HG02885 (cell line): ENCODE data around the gene STARD3.

Source experiments
- ATAC-seq: cut with Tn5 transposase; IDR thresholded peaks from one replicate; pipeline ENCODE4 v1.9.1; 2021; ENCODE audit warnings: mild to moderate bottlenecking; ENCODE audit not compliant: unreplicated experiment, poor library complexity

The STARD3 gene

DNA sequence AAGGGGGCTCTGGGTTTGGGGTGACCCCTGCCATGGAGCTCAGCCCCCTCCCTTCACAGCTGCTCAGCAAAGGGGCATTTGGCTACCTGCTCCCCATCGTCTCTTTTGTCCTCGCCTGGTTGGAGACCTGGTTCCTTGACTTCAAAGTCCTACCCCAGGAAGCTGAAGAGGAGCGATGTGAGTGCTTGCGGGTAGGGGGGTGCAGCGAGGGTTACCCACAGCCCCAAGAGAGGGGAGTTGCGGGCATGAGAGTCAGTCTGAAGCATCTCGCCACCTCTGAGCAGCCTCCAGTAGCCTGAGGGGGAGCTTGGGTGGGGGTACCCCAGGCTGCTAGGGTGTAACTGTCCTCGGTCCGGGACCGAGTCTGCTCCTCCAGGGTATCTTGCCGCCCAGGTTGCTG, 21.4 kb downstream of the STARD3 start:
- ATAC-seq = no peak

DNA sequence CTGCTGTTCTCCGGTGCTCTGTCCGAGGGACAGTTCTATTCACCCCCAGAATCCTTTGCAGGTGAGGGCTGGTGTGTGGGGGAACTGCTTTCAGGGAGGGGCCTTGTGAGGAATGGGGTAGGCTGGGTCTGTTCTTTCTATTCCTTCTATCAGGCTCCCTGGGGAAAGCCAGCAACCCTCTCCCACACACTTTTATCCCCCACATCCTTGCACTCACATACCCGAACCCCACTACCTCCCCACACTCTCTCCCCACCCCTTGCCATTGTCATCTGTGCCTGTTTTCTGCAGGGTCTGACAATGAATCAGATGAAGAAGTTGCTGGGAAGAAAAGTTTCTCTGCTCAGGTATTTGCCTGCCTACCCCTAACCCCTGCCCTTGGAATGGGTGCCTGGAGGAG, 21.8 kb downstream of the STARD3 start:
- ATAC-seq = no peak

DNA sequence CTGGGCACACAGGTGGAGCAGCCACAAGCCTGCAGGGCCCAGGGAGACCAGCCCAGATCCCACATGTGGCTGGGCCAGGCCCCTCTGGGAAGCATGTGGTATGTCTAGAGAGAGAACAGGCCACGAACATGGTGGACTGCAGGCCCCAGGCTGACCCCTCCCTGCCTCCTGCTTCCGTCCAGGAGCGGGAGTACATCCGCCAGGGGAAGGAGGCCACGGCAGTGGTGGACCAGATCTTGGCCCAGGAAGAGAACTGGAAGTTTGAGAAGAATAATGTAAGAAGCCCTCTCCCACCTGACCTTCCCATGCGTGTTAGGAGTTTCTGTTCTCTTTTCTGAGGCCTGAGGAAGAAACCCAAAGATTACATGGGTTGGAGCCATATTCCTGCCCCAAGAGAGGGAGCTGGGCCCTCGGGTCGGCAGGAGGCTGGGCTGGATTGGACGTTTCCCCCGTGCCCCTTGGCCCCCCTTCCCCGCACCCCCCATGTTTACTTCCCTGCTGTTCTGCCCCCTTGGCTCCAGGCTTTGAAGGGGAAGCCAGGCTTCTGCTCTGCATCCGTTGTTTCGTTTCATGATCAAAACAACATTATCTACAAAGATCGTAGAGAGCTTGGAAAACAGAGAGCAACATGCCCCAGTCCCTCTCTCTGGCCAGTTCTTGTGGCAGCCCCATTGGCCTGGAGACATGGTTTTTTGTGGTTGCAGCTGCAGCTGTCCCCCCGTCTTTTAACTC, 22.5 kb downstream of the STARD3 start:
- ATAC-seq = no peak

DNA sequence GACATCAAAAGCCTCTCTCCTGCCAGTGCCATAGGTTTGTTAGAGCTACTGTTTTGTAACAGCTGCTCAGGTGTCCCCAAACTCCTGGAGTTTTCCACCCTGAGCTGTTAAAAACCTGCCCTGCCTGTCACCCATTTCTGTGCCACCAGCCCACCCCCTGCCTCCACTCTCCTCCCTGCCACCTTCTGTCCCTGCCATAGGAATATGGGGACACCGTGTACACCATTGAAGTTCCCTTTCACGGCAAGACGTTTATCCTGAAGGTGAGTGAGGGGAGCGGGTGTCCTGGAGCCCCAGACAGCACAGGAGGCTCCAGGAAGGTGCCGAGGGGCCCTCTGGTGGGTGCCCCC, 23.0 kb downstream of the STARD3 start:
- ATAC-seq = no peak

DNA sequence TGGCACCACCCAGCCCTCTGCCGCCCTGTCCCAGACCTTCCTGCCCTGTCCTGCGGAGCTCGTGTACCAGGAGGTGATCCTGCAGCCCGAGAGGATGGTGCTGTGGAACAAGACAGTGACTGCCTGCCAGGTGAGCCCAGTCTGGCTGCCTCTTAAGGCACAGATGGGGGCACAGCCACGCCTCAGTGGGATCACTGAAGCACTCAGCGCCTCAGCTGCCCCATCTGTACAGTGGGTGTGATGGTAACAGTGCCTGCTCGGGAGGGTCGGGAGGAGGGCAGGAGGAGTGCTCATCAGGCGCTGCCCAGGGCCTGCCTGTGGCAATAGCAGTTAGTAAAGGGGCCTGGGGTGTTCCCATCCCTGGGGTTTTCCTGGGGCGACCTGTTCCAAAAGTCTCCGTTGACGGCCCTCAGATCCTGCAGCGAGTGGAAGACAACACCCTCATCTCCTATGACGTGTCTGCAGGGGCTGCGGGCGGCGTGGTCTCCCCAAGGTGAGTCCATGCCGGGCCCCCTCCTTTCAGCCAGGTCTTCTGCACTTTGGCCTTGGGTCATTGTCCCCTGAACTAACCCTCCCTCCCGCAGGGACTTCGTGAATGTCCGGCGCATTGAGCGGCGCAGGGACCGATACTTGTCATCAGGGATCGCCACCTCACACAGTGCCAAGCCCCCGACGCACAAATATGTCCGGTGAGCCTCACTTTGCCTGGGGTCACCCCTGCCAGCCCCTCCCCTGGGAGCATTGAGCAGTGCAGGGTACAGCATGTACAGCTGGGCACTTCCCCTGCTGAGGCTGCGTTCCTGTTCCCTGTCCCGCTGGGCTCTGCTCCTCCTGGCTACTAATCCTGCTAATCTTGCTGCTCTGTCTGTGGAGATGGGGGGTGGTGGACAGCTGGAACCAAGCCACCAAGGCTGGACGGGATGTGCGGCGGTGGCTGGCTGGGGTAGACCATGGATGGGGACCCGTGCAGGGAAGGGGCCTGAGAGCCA, 23.7 kb downstream of the STARD3 start:
- ATAC-seq = no peak

DNA sequence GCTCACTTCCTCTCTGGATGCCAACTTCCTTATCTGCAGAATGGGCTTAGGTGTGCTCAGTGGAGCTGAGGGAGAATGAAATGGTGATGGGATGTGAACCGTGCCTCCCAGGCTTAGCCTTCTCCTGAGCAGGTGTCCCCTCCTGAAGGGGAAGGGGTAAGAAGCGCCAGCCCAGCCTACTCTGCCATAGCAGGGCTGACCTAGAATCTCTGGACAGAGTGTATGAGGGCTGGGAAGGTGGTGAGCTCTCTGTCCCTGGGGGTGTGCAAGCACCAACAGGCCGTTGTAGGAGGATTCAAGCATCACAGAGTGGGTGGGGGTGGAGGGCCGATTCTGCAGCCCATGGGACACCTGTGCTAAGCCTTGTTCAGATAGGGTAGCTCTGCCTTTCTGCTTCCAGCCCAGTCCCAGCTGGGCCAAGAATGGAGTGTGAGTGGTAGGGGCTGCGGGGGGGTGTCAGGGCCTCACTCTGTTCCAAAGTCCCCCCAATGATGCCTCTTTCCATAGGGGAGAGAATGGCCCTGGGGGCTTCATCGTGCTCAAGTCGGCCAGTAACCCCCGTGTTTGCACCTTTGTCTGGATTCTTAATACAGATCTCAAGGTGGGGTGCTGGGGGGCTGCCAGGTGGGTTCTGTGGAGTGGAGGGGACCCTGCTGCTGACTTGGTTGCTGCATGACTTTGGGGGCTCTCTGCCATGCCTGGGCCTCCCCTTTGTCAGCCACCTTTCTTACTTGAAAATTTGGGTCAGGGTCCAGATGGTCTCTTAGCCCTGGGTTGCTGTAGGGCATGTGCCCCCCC, 25.0 kb downstream of the STARD3 start:
- ATAC-seq = no peak

DNA sequence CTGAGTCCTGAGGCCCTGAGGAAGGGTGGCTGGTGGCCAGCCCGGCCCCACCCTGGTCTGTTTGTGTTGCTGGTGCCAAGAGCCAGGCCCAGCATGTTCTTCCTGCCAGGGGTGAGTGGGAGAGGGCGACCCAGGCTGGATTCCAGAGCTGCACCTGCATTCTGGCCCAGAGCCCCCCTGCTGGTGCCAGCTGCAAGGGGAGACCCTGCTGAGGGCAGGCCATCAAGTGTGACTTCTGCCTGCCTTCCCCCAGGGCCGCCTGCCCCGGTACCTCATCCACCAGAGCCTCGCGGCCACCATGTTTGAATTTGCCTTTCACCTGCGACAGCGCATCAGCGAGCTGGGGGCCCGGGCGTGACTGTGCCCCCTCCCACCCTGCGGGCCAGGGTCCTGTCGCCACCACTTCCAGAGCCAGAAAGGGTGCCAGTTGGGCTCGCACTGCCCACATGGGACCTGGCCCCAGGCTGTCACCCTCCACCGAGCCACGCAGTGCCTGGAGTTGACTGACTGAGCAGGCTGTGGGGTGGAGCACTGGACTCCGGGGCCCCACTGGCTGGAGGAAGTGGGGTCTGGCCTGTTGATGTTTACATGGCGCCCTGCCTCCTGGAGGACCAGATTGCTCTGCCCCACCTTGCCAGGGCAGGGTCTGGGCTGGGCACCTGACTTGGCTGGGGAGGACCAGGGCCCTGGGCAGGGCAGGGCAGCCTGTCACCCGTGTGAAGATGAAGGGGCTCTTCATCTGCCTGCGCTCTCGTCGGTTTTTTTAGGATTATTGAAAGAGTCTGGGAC, 25.8 kb downstream of the STARD3 start:
- no peak for ATAC-seq

DNA sequence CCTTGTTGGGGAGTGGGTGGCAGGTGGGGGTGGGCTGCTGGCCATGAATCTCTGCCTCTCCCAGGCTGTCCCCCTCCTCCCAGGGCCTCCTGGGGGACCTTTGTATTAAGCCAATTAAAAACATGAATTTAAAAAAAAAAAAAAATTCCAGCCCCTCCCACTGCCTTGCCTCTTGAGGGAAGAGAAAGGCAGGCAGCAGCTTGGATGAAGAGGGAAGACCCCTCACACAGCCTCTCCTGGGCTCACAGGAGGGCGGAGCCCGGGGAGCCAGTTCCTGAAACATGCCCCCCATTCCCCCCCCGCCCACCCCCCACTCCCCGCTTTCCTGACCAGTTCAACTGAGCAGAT, 26.4 kb downstream of the STARD3 start:
- no peak for ATAC-seq

DNA sequence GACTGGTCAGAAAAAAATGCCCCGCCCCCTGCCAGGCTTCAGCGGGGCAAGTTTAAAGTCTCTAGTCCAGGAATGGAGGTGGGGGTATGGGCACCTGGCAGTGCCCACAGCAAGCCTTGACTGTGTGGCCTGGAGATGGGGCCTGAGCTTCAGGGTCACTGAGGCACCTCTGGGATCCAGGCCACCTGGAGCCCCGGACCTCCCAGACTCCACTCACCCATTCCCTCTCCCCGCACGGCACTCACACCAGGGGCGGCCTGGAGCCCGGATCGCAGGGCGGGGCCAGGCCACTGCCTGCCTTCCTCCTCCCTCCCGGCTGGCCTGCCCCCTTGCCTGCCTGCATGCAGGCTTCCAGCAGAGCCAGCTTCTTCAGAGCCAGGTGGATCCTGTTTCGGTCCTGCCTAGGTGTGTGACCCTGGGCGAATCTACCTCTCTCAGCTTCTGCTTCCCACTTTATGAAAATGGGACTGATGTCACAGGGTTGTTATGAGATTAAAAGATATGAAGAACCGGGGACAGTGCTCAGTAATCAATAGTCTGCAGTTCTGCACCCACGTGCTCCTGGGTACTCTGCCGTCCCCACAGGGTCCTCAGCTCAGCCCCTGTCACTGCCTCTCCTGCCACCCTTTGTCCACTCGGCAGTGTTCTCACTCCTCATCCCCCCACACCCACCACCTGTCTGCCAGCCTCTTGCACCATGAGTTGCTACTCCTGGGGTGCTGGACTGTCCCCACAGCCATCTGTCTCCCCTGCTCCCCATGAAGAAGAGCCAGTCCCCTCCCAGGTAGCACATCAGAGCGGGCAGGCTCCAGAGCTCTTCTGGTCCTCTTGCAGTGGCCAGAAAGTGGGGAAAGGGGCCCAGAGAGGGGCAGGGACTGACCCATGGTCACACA, 27.0 kb downstream of the STARD3 start:
- no peak for ATAC-seq

DNA sequence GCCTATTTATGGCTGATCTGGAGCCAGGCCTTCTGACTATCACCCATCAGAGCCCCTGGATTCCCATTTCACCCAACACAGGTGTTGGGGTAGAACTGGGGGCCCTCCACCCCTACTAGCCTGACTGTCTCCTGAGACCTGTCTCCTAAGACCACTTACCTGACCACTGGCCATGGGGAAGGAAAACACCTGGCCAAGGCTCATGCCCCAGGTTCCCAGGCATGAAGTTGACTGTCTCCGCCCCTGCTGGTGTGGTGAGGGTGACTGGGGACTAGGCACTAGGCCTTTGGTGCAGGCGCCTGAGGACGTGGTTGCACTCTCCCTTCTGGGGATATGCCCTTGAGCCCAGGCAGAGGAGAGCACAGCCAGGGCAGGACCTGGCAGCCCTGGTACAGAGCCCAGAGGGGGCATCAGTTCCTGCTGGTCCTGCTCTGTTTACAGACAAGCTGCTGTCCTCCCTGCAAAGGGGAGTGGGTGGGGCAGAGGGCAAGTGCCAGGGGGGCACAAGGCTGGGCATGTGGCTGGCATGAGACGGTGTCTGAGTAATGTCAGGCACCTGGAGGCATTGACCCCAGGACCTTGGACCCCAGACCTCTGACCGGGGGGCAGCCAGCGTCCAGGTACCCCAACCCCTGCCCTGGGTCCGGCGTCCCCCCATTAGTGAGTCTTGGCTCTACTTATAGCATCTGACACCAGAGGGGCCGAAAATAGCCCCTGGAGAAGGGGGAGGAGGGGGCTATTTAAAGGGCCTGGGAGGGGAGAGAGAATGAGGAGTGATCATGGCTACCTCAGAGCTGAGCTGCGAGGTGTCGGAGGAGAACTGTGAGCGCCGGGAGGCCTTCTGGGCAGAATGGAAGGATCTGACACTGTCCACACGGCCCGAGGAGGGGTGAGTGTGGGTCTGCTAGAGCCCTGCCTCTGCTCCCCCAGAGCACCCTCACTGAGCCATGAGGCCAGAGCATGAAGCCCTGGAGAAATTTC, 27.9 kb downstream of the STARD3 start, which contains the start of gene TCAP:
TCAP (plus strand) TSS at position 769 of the 981 bp plus-strand sequence; CDS start at position 780, 11 bp downstream.
- ATAC-seq = no peak

DNA sequence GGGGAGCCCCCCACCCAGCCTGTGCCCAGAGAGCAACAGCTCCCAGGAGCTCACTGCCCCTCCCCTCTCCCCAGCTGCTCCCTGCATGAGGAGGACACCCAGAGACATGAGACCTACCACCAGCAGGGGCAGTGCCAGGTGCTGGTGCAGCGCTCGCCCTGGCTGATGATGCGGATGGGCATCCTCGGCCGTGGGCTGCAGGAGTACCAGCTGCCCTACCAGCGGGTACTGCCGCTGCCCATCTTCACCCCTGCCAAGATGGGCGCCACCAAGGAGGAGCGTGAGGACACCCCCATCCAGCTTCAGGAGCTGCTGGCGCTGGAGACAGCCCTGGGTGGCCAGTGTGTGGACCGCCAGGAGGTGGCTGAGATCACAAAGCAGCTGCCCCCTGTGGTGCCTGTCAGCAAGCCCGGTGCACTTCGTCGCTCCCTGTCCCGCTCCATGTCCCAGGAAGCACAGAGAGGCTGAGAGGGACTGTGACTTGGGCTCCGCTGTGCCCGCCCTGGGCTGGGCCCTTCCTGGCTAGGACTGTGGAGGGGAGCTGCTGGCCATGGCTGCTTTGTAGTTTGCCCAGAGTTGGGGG, 28.8 kb downstream of the STARD3 start:
- no peak for ATAC-seq

DNA sequence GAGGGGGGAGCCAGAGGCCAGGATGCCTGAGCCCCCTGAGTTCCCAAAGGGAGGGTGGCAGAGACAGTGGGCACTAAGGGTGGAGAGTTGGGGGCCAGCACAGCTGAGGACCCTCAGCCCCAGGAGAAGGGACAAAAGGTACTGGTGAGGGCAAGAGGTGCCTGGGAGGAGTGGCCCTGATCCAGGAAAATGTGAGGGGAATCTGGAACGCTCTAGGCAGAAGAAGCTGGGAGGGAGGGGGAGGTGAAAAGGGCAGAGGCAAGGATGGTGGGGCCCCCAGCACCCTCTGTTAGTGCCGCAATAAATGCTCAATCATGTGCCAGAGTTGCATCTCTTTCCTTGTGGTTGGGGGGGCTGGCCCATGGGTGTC, 29.3 kb downstream of the STARD3 start:
- ATAC-seq = no peak

DNA sequence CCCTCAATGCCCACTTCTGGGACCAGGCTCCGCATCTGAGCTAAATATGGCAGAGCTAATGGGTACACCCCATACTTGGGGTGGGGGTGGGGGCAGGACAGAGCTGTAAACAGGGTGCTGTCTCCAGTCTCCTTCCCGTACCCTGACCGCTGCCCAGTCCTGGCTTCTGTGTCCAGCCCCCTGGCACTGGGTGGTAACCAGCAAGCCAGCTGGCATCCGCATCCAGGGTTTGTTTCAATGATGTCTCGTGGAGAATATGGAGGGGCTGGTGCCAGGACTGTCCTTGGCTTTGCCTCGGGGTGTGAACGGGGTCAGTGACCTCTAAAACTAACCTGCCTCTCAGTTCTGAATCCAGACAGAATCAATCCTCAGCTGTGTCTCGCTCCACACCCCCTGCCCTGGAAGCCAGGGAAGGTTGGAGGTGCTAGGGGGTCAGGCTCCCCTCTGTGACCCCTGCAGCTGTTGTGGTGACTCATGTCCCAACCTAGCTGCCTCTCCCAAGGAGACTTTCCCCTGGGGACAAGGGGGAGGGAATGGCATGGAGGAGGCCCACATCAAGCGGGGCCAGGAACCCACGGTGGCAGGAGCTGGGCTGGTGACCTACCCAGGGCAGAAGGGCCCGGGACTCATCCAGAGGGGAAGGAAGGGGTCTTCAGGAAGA, 29.8 kb downstream of the STARD3 start:
- no peak for ATAC-seq

DNA sequence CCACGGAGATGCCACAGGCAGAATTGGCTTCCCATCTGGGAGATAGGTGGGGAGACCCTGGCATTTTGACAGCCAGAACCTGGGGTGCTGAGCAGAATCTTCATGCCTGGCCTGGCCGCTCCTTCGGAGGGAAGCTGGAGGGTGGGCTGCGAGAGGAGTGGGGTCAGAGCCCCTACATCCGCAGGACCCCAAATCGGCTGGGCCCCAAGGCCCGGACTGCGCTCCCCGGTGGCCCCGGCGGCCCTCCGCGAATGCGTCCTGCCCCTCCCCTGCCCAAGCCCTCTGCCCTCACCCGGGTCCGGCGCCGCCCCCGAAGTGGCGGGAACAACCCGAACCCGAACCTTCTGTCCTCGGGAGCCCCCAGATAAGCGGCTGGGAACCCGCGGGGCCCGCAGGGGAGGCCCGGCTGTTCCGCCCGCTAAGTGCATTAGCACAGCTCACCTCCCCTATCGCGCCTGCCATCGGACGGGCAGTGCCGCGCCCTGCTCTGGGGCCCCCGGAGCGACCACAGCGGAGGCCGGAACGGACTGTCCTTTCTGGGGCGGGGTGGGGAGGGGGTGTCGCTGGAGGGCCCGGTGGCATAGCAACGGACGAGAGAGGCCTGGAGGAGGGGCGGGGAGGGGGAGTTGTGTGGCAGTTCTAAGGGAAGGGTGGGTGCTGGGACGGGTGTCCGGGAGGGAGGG, 30.5 kb downstream of the STARD3 start:
- ATAC-seq = no peak

DNA sequence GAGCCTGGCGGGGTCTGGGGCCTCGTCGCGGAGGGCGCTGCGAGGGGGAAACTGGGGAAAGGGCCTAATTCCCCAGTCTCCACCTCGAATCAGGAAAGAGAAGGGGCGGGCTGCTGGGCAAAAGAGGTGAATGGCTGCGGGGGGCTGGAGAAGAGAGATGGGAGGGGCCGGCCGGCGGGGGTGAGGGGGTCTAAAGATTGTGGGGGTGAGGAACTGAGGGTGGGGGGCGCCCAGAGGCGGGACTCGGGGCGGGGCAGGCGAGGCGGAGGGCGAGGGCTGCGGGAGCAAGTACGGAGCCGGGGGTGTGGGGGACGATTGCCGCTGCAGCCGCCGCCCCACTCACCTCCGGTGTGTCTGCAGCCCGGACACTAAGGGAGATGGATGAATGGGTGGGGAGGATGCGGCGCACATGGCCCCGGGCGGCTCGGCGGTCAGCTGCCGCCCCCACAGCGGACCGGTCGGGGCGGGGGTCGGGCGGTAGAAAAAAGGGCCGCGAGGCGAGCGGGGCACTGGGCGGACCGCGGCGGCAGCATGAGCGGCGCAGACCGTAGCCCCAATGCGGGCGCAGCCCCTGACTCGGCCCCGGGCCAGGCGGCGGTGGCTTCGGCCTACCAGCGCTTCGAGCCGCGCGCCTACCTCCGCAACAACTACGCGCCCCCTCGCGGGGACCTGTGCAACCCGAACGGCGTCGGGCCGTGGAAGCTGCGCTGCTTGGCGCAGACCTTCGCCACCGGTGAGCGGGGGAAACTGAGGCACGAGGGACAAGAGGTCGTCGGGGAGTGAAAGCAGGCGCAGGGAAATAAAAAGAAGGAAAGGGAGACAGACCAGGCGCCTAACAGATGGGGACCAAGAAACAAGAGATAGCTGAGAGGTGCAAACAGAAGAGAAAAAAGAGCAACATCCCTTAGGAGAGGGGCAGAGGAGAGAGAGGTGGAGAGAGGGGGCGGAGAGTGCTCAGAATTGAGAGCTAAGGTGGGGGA, 31.3 kb downstream of the STARD3 start, which contains the start of gene PNMT:
PNMT (plus strand) TSS at position 509 of the 980 bp plus-strand sequence; CDS start at position 532, 23 bp downstream.
- ATAC-seq = no peak
